Left kidney (tissue), 8 donors: ENCODE data around the gene PLAU. TPM values are rescaled to one million over a fixed set of nuclear protein-coding genes. Genes with fewer than 3 reads are reported as not detected.

Source experiments
- DNase-seq: peaks from one replicate; pipeline ENCODE4 v3.0.0-alpha.2; 2013
- long read RNA-seq, 8 donors: transcript quantifications; one replicate each; lab custom pipeline, GENCODE V29; 2026
- polyA plus RNA-seq: library from polyadenylated mRNA; unstranded; fragments of 120-200 nt; gene quantifications from one replicate; pipeline ENCODE4 v1.2.1, GENCODE V29; 2013; ENCODE audit not compliant: insufficient read length

Gene PLAU
- 16.1 TPM for polyA plus RNA-seq
- long read RNA-seq, donor 1, partial matches to known transcripts = 0 of 4 reads
- long read RNA-seq, donor 1, other reads (novel, unspliced or antisense) = 0 of 4 reads
- long read RNA-seq, donor 2, transcript PLAU-201 (11 exons, 2,321 nt) = major isoform, 5 of 5 reads
- long read RNA-seq, donor 2, partial matches to known transcripts = 0 of 5 reads
- long read RNA-seq, donor 2, other reads (novel, unspliced or antisense) = 0 of 5 reads
- long read RNA-seq, donor 3, transcript PLAU-201 (11 exons, 2,321 nt) = major isoform, 6 of 6 reads
- long read RNA-seq, donor 3, partial matches to known transcripts = 0 of 6 reads
- long read RNA-seq, donor 3, other reads (novel, unspliced or antisense) = 0 of 6 reads
- long read RNA-seq, donor 4 = 0 reads
- long read RNA-seq, donor 5, transcript PLAU-201 (11 exons, 2,321 nt) = major isoform, 5 of 5 reads
- long read RNA-seq, donor 5, partial matches to known transcripts = 0 of 5 reads
- long read RNA-seq, donor 5, other reads (novel, unspliced or antisense) = 0 of 5 reads
- long read RNA-seq, donor 6, transcript PLAU-201 (11 exons, 2,321 nt) = major isoform, 6 of 25 reads
- long read RNA-seq, donor 6, partial matches to known transcripts = 19 of 25 reads
- long read RNA-seq, donor 6, other reads (novel, unspliced or antisense) = 0 of 25 reads
- long read RNA-seq, donor 7, transcript PLAU-201 (11 exons, 2,321 nt) = major isoform, 8 of 8 reads
- long read RNA-seq, donor 7, partial matches to known transcripts = 0 of 8 reads
- long read RNA-seq, donor 7, other reads (novel, unspliced or antisense) = 0 of 8 reads
- long read RNA-seq, donor 8, partial matches to known transcripts = 0 of 4 reads
- long read RNA-seq, donor 8, other reads (novel, unspliced or antisense) = 0 of 4 reads

DNA sequence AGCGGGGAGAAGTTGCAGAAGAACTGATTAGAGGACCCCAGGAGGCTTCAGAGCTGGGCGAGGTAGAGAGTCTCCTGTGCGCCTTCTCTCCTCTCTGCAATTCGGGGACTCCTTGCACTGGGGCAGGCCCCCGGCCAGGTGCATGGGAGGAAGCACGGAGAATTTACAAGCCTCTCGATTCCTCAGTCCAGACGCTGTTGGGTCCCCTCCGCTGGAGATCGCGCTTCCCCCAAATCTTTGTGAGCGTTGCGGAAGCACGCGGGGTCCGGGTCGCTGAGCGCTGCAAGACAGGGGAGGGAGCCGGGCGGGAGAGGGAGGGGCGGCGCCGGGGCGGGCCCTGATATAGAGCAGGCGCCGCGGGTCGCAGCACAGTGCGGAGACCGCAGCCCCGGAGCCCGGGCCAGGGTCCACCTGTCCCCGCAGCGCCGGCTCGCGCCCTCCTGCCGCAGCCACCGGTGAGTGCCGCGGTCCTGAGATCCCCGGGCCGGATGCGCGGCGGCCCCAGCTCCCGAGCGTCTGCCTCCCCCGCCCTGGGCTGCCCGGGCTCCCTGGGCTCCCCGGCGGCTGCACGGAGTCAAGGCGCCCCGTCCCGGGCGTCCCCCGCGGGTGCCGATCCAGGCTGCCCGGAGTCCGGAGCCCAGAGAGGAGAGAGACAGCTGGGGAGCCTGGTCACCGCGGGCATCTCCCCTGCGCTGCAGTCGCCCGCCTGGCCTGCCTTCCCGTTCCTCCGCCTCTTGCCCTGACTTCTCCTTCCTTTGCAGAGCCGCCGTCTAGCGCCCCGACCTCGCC lies at the start of gene PLAU:
PLAU (plus strand) TSS at position 369 of the 789 bp plus-strand sequence. CDS start 424 bp downstream, outside the sequence.
- no peak for DNase-seq

DNA sequence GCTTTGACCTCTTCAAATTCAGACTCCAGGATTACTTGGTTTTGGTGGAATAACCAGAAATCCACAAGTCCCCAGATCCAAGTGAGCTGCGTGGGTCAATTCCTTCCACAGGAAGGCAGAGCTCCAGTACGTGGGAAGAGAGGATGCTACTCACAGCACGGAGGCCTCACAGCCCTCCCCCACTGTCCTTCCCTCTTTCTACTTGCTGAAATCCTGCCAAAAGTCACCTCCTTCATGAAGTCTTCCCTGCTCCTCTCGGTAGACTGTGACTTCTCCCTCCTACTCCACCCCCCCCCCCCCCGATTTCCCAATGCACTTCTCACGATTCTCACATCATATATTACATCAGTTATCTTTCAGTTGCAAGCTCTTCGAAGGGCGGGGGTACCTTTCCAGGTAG lies 48.9 kb upstream of the PLAU start:
- no peak for DNase-seq

DNA sequence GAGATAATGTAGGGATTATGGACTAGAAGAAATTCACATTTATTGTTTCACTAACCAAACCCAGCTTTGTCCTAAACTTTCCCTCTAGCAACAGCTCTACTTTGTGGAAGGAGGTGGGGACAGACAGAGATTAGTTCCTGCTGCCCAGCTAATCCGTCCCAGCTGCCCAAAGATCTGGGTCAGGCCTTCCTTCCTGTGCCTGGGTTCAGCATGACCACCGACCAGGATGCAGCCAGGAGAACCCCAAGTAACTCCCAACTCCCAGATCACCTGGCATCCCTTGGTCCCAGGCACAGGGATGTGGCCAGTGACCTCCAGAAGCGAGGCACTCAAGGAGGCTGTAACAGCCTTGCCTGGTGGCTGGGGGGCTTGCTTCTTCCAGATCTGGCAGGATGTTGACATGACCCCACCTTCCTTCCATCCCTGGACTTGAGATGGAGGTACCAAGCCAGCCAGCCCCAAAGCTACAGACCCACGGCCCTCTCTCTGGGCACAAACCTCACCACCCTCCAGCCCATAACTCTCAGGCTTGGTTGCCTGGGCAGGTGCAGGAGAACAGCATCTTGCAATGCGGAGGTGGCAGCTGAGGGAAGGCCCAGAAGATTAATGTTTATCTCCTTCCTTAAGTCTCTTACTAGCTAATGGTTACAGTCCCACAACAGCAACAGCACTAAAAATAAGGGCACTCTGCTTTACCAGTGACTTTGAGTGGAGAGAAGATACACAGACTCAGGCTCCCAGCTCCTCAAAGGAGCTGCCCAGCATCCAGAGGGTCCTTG lies 47.7 kb upstream of the PLAU start:
- no peak for DNase-seq

DNA sequence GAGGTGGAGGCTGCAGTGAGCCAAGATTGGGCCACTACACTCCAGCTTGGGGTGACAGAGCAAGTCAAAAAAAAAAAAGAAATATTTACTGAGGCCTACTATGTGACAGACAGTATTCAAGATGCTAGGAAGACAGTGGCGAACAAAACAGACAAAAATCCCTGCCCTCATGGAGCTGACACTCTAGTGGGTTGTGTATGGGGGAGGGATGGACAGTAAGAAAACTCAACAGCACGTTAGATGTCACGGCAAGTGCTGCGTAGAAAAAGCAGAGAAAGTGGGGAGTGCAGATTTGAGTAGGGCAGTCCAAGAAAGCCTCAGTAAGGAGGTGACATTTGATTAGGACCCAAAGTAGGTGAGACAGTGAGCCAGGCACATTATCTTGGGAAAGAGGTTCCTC lies 46.7 kb upstream of the PLAU start:
- DNase-seq = no peak

DNA sequence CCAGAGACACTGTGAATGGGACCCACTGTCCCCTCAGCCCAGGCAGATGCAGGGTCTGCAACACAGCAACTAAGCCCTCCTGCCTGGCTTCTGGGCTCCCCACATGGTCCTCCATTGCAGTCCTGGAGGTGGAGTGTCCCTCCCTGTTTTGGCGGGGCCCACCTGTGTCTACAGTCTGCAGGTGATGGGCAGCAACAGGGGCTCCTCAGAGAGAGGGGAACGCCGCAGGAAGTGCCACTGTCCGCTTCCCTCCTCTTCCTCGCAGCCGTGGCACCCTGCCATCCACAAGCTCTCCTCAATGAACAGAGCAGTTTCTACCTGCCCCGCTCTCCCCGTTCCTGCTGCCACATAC lies 45.8 kb upstream of the PLAU start:
- DNase-seq = no peak

DNA sequence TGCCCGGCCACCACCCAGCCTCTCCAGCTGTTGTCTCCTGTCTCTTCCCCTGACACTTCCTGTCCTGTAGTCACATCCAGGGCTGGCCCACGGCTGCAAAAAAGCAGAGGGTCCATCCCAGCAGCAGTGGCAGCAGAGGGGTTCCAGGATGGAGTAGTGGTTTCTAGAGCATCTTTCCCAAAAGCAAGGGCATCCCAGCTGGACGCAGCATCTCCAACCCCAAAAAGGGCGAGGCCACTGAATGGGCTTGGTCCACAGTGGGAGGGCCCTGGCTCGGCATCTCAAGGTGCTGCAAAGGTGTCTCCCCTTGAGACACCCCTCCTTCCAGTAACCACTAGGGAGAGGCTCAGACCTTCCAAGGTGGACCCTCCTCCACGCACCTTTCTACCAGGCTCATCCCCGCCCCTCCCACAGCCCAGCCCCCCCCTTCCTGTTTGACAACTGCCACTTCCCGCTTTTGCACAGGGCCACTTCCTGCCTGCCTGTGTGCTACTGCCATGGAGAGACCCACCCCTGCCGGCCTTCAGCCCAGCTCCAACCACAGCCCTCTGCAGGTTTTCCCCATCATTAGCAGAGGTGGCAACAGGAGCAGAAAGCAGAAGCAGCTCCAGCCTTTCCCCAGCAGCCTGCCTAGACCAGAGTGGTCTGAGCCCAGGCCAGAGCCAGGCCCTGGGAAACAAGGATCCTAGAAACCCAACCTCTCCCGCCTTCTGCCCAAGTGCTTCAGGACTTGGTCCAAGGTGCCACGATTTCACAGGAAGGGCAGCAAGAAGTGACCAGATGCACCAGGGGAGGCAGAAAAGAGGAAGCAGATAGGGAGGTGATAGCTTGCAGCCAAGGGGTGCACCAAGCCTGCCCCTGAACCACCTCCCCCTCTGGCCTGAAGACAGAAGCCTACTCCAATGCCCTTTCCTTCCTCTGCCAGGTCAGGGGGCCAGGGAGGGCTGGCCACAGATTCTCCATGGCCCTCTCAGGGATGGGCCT lies 45.2 kb upstream of the PLAU start:
- DNase-seq = no peak

DNA sequence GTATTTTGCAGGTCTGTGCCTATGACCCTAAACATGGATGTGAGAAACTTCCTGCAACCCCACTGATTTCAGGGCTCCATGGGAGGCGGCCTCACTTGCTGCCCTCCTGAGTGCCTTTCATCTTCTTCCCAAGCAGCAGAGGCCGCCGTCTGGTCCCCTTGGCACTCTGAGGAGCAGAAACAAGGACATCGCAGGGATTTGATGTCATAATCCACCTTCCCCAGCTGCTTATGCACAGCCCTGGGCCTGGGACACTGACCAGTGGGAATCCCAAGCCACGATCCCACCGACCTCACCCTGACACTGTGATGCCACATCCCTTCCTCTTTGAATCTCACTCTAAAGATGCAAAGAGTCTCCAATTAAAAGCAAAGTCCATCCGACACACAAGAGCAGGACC lies 44.3 kb upstream of the PLAU start:
- no peak for DNase-seq

DNA sequence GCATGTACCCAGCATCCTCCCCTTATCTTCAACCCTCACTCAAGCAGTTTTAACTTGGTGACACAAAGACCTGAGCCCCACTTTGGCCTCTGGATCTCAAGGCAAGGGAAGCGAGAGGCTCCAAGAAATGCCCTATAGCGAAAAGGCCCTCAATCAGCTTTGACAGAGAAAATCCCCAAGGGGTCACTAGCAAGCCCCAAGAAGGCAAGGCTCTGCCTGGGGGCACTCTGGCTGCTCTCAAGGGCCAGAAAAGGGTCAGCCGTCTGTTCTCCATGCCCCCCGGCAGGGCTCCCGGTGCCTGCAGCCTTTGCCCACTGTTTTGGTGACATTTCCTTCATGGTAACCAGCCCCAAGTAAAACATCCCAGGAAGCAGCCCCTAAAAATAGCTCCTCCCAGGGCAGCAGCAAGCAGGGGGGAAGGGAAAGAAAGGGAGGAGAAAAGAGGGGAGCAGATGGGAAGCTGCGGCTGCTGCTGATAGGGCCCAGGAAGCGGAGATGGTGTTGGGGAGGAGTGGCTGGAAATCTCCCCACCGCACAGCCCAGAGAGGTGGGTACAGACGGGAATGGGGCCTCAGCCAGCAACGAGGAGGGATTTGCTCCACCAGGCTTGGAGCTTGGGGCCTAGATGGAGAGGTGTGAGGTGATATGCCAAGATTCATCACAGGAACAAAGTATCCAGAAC lies 43.7 kb upstream of the PLAU start:
- DNase-seq = no peak

DNA sequence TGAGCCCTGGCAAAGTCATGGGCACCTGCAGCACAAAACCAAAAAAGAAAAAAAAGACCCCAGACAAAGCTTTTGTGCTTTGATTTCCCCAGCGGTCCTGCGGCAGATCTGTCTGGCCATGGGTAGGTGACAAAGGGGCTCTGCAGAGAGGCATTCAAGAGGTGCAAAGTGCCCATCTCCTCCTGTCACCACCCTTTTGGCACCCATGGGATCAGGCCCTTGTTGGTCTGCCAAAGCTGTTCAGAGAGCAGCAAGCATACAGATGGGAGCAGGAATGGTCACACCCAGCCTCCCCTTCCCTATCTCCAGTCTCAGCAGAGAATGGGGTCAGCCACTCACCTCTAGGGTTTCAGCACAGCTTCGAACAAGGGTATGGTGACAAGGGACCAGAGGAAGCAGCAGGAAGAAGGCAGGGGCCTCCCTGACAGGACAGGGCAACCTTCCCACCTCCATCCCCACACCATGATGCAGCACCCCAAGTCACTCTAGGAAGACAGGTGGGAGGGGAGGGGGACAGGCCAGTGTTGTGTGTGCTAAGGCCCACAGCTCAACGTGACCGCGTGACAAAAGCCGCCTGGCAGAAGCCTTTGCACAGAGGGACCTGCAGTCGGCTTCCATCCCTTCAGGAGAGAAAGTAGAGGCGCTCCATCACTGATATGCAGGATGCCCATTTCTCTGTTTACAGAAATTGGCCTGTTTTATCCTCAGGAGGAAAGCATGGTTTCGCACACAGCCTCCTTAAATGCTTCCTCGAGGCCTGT lies 42.9 kb upstream of the PLAU start:
- DNase-seq = no peak

DNA sequence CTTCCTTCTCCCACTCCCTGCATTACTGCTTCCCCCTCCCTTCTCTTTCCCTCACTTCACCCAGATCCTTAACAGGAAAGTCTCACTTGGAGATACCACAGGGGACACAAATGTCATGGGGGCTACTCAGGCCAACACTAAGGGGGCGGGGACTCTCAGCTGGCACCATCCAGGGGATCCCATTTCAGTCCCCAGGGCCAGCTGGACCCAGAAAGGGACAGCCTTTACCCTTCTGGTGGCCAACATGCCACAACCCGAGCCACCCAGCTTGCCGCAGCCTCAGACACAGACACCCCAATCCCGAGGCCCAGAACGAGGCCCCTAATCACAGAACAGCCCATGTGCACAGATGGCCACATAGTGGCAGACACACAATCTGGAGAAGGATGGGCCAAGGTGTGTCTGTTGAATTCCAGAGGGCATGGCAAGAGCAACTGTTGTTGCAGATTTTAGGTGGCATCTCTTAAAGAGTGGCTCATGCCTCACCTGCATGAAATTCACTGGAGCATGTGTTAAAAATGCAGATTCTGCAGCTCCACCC lies 42.2 kb upstream of the PLAU start:
- DNase-seq = no peak

DNA sequence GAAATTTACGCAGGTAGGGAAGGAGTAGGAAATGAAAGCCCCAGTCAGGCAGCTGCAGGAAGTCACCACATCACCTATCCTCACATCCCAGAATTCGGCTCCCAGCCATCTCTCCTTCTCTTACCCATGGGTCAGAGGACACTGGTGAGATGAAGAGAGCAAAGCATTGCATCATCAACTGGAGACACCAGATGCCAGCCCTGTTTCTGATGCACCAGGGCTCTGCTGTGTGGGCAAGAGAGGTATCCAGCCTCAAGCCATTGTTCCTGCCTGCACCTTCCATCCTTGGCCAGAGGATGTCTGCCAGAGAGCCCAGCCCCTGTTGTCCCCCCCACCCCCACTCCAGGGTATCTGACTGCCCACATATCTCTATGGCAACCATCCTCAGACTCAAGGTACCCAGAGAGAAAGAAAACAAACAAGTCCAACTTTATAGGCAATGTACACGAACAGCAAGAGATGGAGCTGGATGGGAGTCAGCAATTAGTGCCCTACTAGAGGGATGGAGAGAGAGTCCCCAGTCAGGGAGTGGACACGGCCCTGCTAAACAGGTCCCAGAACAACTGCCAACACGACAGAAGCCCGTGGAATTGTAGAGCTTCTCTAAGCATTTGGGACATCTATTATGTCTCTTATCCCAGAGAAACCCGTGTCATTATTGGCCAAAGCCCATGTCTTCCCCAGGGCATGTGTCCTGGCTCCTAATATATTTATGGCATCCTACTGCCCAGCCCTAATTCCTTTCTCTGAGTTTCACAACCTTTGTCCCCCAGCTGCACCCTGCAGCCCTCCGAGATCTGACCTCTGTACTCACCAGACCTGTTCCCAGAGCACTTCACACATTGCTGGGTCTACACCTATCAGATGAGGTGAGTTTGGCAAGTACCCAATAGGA lies 39.4 kb upstream of the PLAU start:
- DNase-seq = no peak

DNA sequence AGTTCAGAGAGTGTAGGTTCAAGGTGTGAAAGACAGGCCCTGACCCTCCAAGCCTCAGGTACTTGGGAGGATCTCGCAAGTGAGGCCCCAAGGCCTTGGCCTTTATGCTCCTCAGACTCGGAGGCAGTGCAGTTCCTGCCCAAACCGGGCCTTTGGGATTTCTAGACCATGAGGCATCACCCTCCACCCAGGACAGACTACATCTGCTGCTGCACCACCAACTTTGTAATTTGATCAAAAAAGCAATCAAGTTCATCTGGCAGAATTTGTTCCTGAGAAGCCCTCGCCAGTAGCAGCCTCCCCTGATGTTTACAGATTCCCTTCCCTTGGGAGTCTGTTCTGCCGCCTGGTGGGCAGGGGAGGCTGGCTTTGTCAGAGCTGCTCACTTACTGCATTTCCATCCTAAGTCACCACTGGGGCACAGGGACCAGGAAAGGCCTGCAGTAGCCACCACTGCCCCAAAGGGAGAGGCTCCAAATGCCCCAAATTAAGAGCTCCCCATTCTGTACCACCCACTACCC lies 38.7 kb upstream of the PLAU start:
- DNase-seq = no peak

DNA sequence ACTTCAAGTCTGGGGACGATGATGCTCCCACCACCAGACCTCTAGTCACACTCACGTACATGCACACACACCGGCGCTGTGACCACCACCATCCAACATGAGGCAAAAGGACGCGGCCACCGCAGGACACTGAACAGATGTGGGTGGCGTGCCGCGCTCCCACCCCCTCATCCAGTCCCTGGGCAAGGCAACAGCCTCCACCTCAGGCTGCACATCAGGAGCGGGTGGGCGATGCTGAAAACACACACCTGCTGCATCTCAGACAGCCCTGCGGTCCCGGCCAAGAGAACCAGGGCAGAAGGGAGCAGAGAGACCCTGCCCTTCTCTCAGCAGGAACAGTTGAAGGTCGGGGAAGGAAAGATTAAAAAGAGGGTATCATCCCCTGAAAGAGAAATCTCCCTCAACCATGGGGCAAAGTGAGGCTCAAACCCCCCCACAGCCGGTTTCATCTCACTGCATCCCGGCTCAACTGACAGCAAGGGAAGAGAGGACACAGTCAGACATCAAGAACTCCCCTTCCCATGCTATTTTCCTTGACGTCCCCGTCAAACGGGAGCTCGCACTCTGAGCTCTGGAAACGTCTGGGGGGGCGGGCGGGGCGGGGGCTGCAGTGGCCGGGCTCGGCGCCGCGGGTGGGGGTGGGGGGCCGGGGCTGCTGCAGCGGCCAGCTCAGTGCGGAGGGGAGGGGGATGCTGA lies 37.6 kb upstream of the PLAU start:
- no peak for DNase-seq

DNA sequence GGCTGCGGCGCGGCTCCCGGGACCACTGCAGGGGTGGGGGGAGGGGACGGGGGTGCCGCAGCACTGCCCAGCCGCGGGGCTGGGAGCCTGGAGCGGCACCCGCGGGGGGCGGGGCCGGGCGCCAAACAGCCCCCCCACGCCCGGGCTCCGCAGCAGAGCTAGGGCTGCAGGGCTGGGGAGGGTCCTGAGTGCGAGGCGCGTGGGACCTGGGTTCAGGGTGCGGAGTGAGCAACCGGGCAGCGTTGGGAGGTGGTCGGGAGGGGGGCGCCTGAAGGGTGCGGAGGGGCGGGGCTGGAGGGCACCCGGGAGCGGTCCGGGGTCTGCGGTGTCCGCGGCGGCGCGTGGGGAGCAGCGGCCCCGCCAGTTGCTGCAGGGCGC lies 37.1 kb upstream of the PLAU start:
- no peak for DNase-seq

DNA sequence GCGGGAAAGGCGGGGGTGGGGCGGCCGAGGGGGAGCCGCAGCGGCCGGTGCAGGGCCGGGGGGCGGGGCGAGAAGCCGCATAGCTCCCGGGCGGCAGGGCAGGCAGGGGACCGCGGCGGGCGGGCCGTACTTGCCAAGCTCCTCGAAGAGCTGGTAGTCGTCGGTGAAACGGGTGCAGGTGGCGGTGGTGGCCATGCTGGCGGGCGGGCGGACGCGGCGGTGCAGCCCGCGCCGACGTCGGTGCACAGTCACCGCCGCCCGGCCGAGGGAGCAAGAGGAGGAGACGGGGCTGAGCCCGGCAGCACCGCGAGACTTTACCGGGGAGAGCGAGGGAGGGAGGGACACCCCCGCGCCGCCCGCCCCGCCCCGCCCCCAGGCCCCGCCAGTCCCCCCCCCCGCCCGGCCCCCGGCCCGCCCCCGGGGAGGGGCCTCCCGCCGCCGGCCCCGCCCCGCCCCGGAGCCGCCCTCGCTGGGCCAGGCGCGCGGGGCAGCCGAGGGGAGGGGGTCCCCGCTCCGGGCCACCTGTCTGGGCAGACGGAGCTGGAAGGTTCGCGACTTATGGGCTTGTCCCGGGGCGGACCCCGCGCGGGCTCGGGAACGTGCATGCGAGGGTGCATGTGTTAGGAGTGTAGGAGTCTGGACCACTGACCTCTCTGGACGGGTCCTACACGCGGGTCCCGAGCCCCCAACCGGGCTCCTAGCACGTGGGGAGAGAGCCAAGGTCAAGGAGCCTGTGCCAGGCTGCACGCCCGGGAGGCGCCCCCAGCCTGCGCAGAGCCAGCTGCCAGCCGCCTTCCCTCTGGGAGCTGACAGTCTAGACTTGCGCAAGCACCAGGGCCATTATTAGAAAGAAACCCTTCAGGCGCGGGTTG lies 36.4 kb upstream of the PLAU start, which contains the start of gene CAMK2G:
CAMK2G (minus strand) TSS at position 289 of the 872 bp plus-strand sequence; CDS start at position 195, 94 bp downstream.
- DNase-seq = peak; percentile 65

DNA sequence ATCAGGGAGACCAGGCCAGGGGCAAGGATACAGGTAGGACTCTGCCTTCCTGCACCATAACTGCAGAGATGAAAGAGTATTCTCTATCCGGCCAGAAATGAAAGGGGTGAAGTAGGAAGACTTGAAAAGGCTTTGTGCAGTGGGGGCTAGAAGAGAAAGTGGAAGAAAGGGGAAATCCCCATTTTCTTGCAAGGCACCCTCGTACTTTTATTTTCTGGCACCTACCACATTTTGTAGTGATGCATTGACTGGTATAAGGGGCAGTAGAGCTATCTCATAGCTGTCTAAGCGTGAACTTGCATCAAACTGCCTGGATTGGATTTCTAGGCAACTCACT lies 35.8 kb upstream of the PLAU start:
- DNase-seq = no peak
